HepG2 (cell line): ENCODE results near the gene TYMP. TPM values are rescaled to one million over a fixed set of nuclear protein-coding genes. Genes with fewer than 3 reads are reported as not detected.

Source experiments
- ASH2L ChIP-seq: fragments of 300-600, 200-600 bp; sonication (generic); IDR thresholded peaks from 2 replicates; pipeline ENCODE4 v1.7.0; 2017; ENCODE audit warnings: low read depth, mild to moderate bottlenecking, moderate library complexity, mixed read lengths, low read length; ENCODE audit not compliant: insufficient read length
- CBX5 ChIP-seq: sonication (generic); formaldehyde crosslinking; IDR thresholded peaks from 2 replicates; pipeline ENCODE4 v1.4.0; 2020; ENCODE audit warnings: missing genetic modification reagents, borderline replicate concordance
- CHD2 ChIP-seq: IDR thresholded peaks from 2 replicates; pipeline ENCODE4 v1.6.1; 2011; ENCODE audit warnings: low read depth, low read length, improper control_type of control experiment
- DZIP1 ChIP-seq: sonication (generic); formaldehyde crosslinking; IDR thresholded peaks from 2 replicates; pipeline ENCODE4 v1.5.0; 2020; ENCODE audit warnings: mild to moderate bottlenecking, missing genetic modification reagents
- FOSL1 ChIP-seq: sonication (generic); formaldehyde crosslinking; IDR thresholded peaks from 2 replicates; pipeline ENCODE4 v1.9.0; 2021; ENCODE audit warnings: missing genetic modification reagents, borderline replicate concordance
- FUBP1 ChIP-seq: sonication (generic); formaldehyde crosslinking; IDR thresholded peaks from 2 replicates; pipeline ENCODE4 v1.5.1; 2020; ENCODE audit warnings: missing genetic modification reagents, mild to moderate bottlenecking, borderline replicate concordance
- GTF3A ChIP-seq: sonication (generic); formaldehyde crosslinking; conservative IDR thresholded peaks from 2 replicates; pipeline ENCODE4 v1.4.0; 2020; ENCODE audit warnings: mild to moderate bottlenecking, missing genetic modification reagents
- HDAC6 ChIP-seq: fragments of 200-600 bp; sonication (generic); IDR thresholded peaks from 2 replicates; pipeline ENCODE4 v1.7.0; 2017; ENCODE audit warnings: mild to moderate bottlenecking, antibody characterized with exemption, low read length, low read depth
- HMG20A ChIP-seq: IDR thresholded peaks from 2 replicates; pipeline ENCODE4 v1.6.1; 2016; ENCODE audit warnings: borderline replicate concordance
- IKZF1 ChIP-seq: fragments of 450-650 bp; IDR thresholded peaks from 2 replicates; pipeline ENCODE4 v1.7.1; 2016
- MIER3 ChIP-seq: IDR thresholded peaks from 2 replicates; pipeline ENCODE4 v1.6.1; 2016; ENCODE audit warnings: missing compliant biosample characterization, borderline replicate concordance
- PAWR ChIP-seq: sonication (generic); formaldehyde crosslinking; IDR thresholded peaks from 2 replicates; pipeline ENCODE4 v1.4.0; 2020; ENCODE audit warnings: missing genetic modification reagents, mild to moderate bottlenecking, borderline replicate concordance
- REXO4 ChIP-seq: sonication (generic); formaldehyde crosslinking; IDR thresholded peaks from 2 replicates; pipeline ENCODE4 v1.8.0; 2022; ENCODE audit warnings: missing genetic modification reagents, mild to moderate bottlenecking, borderline replicate concordance
- TAF1 ChIP-seq: sonication (generic); formaldehyde crosslinking; IDR thresholded peaks from 2 replicates; pipeline ENCODE4 v1.4.0; 2020; ENCODE audit warnings: missing genetic modification reagents
- TBX3 ChIP-seq: fragments of 450-650 bp; IDR thresholded peaks from 2 replicates; pipeline ENCODE4 v1.6.1; 2017; ENCODE audit warnings: antibody characterized with exemption, mild to moderate bottlenecking, inconsistent platforms, borderline replicate concordance
- WIZ ChIP-seq: sonication (generic); formaldehyde crosslinking; IDR thresholded peaks from 2 replicates; pipeline ENCODE4 v1.5.1; 2020; ENCODE audit warnings: mild to moderate bottlenecking, missing genetic modification reagents
- ZBTB3 ChIP-seq: sonication (generic); formaldehyde crosslinking; IDR thresholded peaks from 2 replicates; pipeline ENCODE4 v1.4.0; 2020; ENCODE audit warnings: low read depth, mild to moderate bottlenecking, moderate library complexity, missing genetic modification reagents, borderline replicate concordance
- ZC3H13 ChIP-seq: sonication (generic); formaldehyde crosslinking; IDR thresholded peaks from 2 replicates; pipeline ENCODE4 v1.8.1; 2023; ENCODE audit warnings: mild to moderate bottlenecking, missing genetic modification reagents, moderate library complexity
- ZNF33A ChIP-seq: sonication (generic); formaldehyde crosslinking; IDR thresholded peaks from 2 replicates; pipeline ENCODE4 v1.5.1; 2020; ENCODE audit warnings: missing genetic modification reagents, mild to moderate bottlenecking, moderate library complexity, borderline replicate concordance
- ZNF350 ChIP-seq: sonication (generic); formaldehyde crosslinking; IDR thresholded peaks from 2 replicates; pipeline ENCODE4 v1.4.0; 2020; ENCODE audit warnings: mild to moderate bottlenecking, low read depth, missing genetic modification reagents, borderline replicate concordance
- ZNF549 ChIP-seq: sonication (generic); formaldehyde crosslinking; IDR thresholded peaks from 2 replicates; pipeline ENCODE4 v1.5.0; 2020; ENCODE audit warnings: missing genetic modification reagents
- ZNF598 ChIP-seq: sonication (generic); formaldehyde crosslinking; IDR thresholded peaks from 2 replicates; pipeline ENCODE4 v1.5.1; 2020; ENCODE audit warnings: mild to moderate bottlenecking, missing genetic modification reagents, borderline replicate concordance
- ZNF616 ChIP-seq: sonication (generic); formaldehyde crosslinking; IDR thresholded peaks from 2 replicates; pipeline ENCODE4 v1.5.0; 2020; ENCODE audit warnings: low read depth, mild to moderate bottlenecking, missing genetic modification reagents
- ZNF749 ChIP-seq: sonication (generic); formaldehyde crosslinking; IDR thresholded peaks from 2 replicates; pipeline ENCODE4 v1.8.0; 2022; ENCODE audit warnings: mild to moderate bottlenecking, missing genetic modification reagents, moderate library complexity, borderline replicate concordance
- ZSCAN12 ChIP-seq: sonication (generic); formaldehyde crosslinking; IDR thresholded peaks from 2 replicates; pipeline ENCODE4 v1.9.0; 2021; ENCODE audit warnings: mild to moderate bottlenecking, missing genetic modification reagents
- polyA plus RNA-seq, 8 experiments: library from polyadenylated mRNA; depleted of rRNA in 3 of 8; stranded (reverse) in 7 of 8; unstranded in 1 of 8; fragments of >200 nt; fragmentation: Illumina TruSeq in 4 of 8; extraction: Trizol in 4 of 8; gene quantifications; 2 replicates each; pipeline versions ENCODE4 v1.2.1 to v1.2.3, GENCODE V29; 2011 to 2016; ENCODE audit warnings: low read depth in 4 of 8, missing spikeins in 1 of 8, mixed read lengths in 1 of 8; ENCODE audit not compliant: insufficient read depth in 1 of 8
- total RNA-seq, 5 experiments: library from RNA; depleted of rRNA; stranded (reverse); fragments of >200 nt; fragmentation: Illumina TruSeq; extraction: Trizol; gene quantifications; 2 replicates each; pipeline ENCODE4 v1.2.3, GENCODE V29; 2016; ENCODE audit warnings: low read depth in 1 of 5

Gene TYMP
- total and polyA plus RNA-seq, 2 of the 13 experiments (the other 11 are each of a cell fraction or from before 2014, with no cell fraction given), result 3.9 to 4.3 TPM

- TF ChIP-seq CBX5 (CRISPR knock-in tag) (no peak; the same call in 1 of the 2 replicates), ZBTB3 (CRISPR knock-in tag) (no peak), WIZ (CRISPR knock-in tag) (0 out of 2 replicates have a peak, but pooled peaks have one; percentile 52), FOSL1 (CRISPR knock-in tag) (no peak), ASH2L (no peak), REXO4 (CRISPR knock-in tag) (0 out of 2 replicates have a peak, but pooled peaks have one; percentile 49), ZNF749 (0 out of 2 replicates have a peak, but pooled peaks have one; percentile 37), ZSCAN12 (no peak), MIER3 (peak; percentile 24; the same call in 1 of the 2 replicates), DZIP1 (CRISPR knock-in tag) (no peak), HDAC6 (no peak), ZNF33A (no peak), ZNF350 (CRISPR knock-in tag) (peak; percentile 83), PAWR (CRISPR knock-in tag) (no peak), GTF3A (CRISPR knock-in tag) (no peak), ZNF616 (CRISPR knock-in tag) (no peak), TAF1 (CRISPR knock-in tag) (no peak), ZNF598 (CRISPR knock-in tag) (no peak), CHD2 (no peak), ZNF549 (CRISPR knock-in tag) (no peak), FUBP1 (CRISPR knock-in tag) (no peak), IKZF1 (no peak), ZC3H13 (CRISPR knock-in tag) (peak; percentile 97), TBX3 (0 out of 2 replicates have a peak, but pooled peaks have one; percentile 24), HMG20A (CRISPR knock-in tag) (no peak)
Measured at GRCh38 chr22:50485221-50486131, 44.3 kb downstream of the TYMP start (continued).
